ENCODE measurements around the gene NPC1L1.
A peak's percentile ranks its signal among the peaks of the same experiment; 100 is the strongest.

Gene NPC1L1, protein sequence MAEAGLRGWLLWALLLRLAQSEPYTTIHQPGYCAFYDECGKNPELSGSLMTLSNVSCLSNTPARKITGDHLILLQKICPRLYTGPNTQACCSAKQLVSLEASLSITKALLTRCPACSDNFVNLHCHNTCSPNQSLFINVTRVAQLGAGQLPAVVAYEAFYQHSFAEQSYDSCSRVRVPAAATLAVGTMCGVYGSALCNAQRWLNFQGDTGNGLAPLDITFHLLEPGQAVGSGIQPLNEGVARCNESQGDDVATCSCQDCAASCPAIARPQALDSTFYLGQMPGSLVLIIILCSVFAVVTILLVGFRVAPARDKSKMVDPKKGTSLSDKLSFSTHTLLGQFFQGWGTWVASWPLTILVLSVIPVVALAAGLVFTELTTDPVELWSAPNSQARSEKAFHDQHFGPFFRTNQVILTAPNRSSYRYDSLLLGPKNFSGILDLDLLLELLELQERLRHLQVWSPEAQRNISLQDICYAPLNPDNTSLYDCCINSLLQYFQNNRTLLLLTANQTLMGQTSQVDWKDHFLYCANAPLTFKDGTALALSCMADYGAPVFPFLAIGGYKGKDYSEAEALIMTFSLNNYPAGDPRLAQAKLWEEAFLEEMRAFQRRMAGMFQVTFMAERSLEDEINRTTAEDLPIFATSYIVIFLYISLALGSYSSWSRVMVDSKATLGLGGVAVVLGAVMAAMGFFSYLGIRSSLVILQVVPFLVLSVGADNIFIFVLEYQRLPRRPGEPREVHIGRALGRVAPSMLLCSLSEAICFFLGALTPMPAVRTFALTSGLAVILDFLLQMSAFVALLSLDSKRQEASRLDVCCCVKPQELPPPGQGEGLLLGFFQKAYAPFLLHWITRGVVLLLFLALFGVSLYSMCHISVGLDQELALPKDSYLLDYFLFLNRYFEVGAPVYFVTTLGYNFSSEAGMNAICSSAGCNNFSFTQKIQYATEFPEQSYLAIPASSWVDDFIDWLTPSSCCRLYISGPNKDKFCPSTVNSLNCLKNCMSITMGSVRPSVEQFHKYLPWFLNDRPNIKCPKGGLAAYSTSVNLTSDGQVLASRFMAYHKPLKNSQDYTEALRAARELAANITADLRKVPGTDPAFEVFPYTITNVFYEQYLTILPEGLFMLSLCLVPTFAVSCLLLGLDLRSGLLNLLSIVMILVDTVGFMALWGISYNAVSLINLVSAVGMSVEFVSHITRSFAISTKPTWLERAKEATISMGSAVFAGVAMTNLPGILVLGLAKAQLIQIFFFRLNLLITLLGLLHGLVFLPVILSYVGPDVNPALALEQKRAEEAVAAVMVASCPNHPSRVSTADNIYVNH (N-terminal part only)

GRCh38 chr7:44541028-44541869 is at the start of gene NPC1L1:
Gene NPC1L1 (minus strand): TSS chr7:44541330. CDS start chr7:44541259, 71 bp downstream.
- peak; percentile 80 for DNase-seq

GRCh38 chr7:44590910-44591309 is 49.8 kb upstream of the NPC1L1 start:
- DNase-seq, result no peak

DNA sequence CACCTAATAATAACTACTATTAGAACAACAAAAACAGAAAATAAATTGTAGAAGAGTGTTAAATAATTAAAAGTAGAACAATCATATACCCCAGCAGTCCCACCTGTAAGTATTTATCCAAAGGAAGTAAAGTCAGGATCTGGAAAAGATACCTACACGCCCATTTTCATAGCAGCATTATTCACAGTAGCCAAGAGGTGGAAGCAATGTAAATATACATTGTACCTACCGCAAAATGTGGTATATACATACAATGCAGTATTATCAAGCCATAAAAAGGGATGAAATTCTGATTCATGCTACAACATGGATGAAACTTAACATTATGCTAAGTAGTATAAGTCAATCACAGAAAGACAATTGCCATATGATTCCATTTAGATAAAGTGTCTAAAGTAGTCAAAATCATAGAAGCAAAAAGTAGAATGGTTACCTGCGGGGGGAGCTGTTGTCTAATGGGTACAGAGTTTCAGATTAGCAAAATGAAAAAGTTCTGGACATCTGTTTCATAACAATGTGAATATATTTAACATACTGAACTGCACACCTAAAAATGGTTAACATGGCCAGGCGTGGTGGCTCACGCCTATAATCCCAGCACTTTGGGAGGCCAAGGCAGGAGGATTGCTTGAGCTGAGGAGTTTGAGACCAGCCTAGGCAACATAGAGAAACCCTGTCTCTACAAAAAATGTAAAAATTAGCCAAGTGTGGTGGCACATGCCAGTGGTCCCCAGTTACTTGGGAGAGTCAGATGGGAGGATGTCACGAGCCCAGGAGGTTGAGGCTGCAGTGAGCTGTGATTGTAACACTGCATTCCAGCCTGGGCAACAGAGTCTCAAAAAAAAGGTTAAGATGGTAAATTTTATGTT is 46.9 kb upstream of the NPC1L1 start:
- DNase-seq, result peak; percentile 86

DNA sequence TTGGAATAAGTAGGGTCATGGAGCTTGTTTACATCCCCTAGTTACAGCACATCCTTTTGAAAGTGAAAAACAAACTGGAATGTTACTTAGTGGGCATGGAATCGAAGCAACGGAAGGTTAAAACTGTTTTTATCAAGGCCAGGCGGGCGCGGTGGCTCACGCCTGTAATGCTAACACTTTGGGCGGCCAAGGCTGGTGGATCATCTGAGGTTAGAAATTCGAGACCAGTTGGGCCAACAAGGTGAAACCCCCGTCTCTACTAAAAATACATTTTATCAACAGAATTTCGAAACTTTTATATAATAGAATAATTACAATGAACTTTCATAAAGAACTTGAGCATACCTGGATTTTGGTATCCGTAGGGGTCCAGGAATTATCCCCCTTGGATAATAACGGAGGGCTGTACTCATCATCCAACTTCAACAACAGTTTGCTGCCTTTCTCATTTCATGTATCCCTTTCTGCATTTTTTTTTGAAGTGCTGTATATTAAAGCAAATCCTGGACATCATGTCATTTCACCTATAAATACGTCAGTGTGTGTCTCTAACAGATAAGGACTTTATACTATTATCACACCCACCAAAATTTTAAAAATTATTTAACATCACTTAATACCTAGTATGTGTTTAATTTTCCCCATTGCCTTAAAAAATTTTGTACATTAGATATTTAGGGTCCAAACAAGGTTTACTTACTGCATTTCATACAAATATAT is 42.2 kb upstream of the NPC1L1 start:
- peak; percentile 35 for DNase-seq

- peak; percentile 99 for DNase-seq
Observed at GRCh38 chr7:44581879-44582603, 40.9 kb upstream of the NPC1L1 start, which contains the start of gene TMED4. Gene TMED4 (minus strand): TSS chr7:44582231. CDS start chr7:44582206, 25 bp downstream.

- peak; percentile 51 for DNase-seq
Observed at GRCh38 chr7:44580945-44581878, 40.1 kb upstream of the NPC1L1 start.

DNA sequence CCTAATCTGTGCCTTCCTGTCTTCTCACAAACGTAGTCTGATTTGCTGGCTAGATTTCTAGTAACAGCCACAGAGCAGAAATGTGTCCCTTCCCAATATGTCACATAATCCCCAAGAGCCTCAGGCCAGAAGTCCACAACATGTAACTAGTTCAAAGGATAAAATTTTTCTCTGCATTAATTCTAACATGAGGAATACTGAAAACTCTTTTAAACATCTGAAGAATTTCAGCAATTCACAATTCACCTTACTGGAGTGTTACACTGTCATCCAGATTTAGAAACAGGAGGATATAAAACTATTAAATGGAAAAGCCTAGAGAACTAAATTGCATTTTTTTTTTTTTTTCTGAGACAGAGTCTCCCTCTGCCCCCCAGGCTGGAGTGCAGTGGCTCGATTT is 35.1 kb upstream of the NPC1L1 start:
- no peak for DNase-seq

GRCh38 chr7:44575054-44575453 is 33.9 kb upstream of the NPC1L1 start:
- DNase-seq, result no peak

- no peak for DNase-seq
Observed at GRCh38 chr7:44574287-44574872, 33.2 kb upstream of the NPC1L1 start.

DNA sequence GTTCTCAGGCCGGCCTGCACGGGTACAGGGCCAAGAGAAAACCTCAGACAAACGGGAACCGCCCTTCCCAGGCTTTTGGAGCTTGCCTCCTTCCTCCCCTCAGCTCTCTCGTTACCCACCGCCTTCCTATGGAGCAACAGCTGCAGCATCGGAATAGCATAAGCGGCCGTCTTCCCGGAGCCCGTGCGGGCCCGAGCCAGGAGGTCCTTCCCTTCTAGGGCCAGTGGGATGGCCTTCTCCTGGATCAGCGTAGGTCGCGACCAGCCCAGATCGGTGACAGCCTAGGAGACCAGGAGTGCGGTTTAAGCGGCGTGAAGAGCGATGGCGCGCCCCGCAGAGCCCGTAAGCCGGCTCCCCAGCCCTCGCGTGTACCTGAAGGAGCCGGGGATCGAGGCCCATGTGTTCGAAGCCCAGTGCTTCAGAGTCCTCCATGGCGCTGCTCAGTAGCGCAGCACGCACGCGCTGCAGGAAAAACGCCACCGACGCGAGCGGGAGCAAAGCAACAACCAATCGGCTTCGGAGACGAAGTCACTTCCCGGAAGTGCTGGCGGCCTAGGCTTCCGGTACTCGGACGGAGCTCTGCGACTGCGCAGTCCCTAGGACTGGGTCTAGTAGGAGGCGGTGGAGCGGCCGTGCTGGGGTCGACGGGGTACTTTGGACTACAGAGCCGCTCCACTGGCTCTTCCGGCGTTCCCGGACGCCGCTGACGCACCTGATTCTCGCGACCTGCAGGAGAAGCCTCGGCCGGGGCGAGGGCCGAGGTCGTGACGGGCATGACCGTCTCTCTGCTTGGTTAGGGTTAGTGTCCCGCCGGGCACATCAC is 32.5 kb upstream of the NPC1L1 start, which contains the start of gene DDX56:
DDX56 (minus strand) TSS at position 445 of the 823 bp plus-strand sequence; CDS start at position 432, 13 bp downstream.
- DNase-seq, result peak; percentile 99

DNA sequence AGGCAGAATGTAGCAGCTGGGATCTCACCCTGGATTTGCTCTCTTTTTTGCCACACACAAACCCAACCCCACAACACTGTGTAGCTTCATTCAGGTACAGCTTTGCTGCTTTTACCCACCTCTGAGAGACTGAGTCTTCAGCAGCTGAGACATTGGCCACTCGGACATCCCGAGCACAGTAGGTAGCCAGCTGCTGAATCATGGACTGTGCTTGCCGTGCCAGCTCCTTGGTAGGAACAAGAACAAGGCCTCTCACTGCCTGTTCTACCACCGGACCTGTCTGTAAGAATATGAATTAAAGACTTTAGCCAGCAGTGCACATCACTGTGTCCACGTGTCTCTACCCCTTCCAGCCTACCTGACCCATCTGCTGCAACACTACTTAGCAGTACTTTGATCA is 31.6 kb upstream of the NPC1L1 start:
- no peak for DNase-seq

DNA sequence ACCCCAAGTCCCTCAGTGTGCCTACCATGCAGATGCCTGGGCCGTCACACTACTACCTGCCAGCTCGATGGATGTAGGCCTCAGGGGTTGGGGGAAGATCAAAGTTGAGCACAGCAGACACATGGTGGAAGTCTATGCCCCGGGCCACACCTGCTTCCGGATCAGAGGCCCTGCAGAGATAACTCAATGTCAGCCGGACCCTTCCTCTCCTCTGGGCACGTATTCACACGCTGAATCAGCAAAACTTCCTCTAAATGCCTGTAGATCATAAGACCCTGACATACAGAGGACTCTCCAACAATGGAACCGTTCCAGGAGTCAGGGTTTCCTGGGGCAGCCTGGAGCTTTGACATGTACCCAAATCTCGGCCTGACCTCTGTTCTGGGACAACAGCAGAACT is 28.8 kb upstream of the NPC1L1 start:
- DNase-seq, result no peak

- no peak for DNase-seq
Observed at GRCh38 chr7:44568771-44569560, 27.8 kb upstream of the NPC1L1 start.

DNA sequence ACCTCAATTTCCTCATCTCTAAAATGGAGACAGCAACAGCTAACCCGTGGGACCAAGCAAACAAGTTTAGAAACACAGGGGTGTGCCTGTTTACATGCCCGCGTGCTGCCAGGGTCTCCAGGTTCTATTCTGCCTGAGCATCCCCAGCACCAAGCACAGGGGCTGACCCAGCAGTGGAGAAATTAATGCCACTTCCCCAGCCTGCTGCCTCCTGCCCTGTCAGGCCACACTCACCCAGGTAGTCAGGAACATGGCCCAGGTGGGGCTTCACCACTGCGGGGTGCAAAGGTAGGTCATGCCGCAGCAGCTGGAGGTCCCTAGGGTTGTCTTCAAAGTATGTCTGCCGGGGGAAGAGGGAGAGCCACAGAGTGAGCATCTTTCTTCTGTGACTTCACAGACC is 26.8 kb upstream of the NPC1L1 start:
- DNase-seq, result no peak

DNA sequence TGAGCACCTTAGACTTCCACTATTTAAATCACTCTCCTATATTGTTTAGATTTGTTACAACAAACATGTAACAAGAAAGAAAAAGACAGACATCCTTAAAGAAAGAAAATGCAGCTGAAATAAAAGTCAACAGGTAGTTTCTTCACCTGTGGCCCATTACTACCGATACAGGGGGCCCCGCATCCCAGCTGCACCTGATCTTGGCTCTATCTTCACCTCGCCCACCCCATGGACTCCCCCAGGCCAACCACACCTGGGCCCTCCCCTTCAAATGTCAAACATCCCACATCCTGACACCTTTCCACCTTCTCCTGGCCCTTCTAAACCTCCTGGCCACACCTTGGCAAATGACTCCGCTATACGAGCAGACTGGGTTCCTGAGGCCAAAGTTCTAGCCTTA is 25.6 kb upstream of the NPC1L1 start:
- no peak for DNase-seq

All from hematopoietic multipotent progenitor cell treated with erythropoietin and hydrocortisone succinate and interleukin-3 and kit ligand, for 6 days (in vitro differentiated cells).